Nucleus accumbens (tissue), 56 donors: ENCODE measurements around the gene IFT27.
"Not testable (repeated sequence)": the region's sequence is repeated elsewhere in the genome, so short reads cannot be mapped to it uniquely, and the experiment has no call there.

Experiments
- DNase-seq, 56 donors: peaks; one replicate each; lab custom pipeline; 2025; lab: John Stamatoyannopoulos, UW

Gene IFT27

GRCh38 chr22:36767035-36767775 lies 8.7 kb downstream of the IFT27 start:
- no peak for DNase-seq

GRCh38 chr22:36765943-36766450 lies 9.9 kb downstream of the IFT27 start:
- DNase-seq: peak in 3 of 56 donors; percentile 13 to 19 (median 14)

GRCh38 chr22:36765131-36765942 lies 10.6 kb downstream of the IFT27 start:
- DNase-seq: peak in 2 of 56 donors; percentile 6 to 26

- DNase-seq: peak in 3 of 56 donors; percentile 18 to 44 (median 27)
Observed at GRCh38 chr22:36764641-36765040, 11.3 kb downstream of the IFT27 start.

GRCh38 chr22:36764060-36764459 lies 11.9 kb downstream of the IFT27 start:
- DNase-seq: no peak

GRCh38 chr22:36763576-36763975 lies 12.3 kb downstream of the IFT27 start:
- no peak for DNase-seq

- no peak for DNase-seq
Observed at GRCh38 chr22:36762687-36763260, 13.1 kb downstream of the IFT27 start.

GRCh38 chr22:36761553-36762240 lies 14.2 kb downstream of the IFT27 start:
- DNase-seq: no peak

GRCh38 chr22:36760786-36761185 lies 15.1 kb downstream of the IFT27 start:
- DNase-seq: no peak

GRCh38 chr22:36759481-36760159 lies 16.3 kb downstream of the IFT27 start:
- no peak for DNase-seq

- no peak for DNase-seq
Observed at GRCh38 chr22:36758792-36759271, 17.1 kb downstream of the IFT27 start.

- peak in 53 of 56 donors; percentile 3 to 82 (median 42) for DNase-seq
Observed at GRCh38 chr22:36757668-36758211, 18.2 kb downstream of the IFT27 start.

- DNase-seq: no peak
Observed at GRCh38 chr22:36756746-36757655, 18.9 kb downstream of the IFT27 start.

- no peak for DNase-seq
Observed at GRCh38 chr22:36756031-36756430, 19.9 kb downstream of the IFT27 start.

- no peak for DNase-seq
Observed at GRCh38 chr22:36755316-36755715, 20.6 kb downstream of the IFT27 start.

- not testable (repeated sequence) for DNase-seq
Observed at GRCh38 chr22:36754881-36755280, 21.0 kb downstream of the IFT27 start.

- no peak for DNase-seq
Observed at GRCh38 chr22:36753916-36754315, 22.0 kb downstream of the IFT27 start.

- no peak for DNase-seq
Observed at GRCh38 chr22:36753120-36753802, 22.7 kb downstream of the IFT27 start.
